ENCODE measurements around the gene HCK.

Gene HCK

DNA sequence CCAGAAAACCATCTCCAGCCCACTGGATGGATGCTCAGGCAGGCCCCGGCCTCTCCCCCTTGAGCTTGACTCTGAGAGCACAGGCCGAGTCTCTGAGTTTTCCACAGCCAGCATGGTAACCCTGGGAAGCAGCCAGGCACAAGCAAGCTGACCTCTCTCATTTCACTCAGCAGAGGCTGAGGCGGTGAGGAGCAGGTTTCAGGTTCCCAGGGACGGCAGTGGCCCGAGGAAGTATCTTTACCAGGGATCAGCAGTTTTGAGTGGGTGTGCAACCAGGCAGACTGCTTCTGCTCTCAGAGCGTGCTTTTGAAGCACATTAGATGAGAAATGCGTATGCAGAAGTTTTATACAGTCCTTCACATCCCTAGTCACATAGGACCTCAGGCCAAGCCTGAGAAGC, 12.6 kb downstream of the HCK start:
- no peak for DNase-seq

DNA sequence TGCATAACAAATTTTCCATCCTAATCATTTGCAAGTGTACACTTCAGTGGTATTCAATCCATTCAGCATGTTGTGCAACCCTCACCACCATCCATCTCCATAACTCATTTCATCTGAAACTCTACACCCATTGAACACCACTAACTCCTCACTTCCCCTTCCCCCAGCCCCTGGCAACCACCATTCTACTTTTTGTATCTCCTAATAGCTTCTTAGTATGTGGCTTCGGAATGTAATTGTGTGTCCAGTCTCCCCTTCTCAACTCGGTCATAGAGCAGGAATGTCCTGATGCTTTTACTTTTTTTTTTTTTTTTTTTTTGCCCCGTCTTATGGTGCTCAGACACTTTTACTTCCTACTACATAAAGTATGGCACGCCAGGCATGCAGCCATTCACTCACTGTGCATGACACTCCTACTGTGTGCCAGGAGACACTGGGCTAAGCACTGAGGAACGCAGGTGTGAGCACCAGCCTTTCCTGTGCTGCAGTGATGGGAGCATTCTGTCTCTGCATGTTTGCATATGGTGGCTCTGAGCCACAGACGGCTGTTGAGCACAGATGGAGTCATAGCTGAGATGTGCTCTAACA, 15.3 kb downstream of the HCK start:
- DNase-seq: no peak

DNA sequence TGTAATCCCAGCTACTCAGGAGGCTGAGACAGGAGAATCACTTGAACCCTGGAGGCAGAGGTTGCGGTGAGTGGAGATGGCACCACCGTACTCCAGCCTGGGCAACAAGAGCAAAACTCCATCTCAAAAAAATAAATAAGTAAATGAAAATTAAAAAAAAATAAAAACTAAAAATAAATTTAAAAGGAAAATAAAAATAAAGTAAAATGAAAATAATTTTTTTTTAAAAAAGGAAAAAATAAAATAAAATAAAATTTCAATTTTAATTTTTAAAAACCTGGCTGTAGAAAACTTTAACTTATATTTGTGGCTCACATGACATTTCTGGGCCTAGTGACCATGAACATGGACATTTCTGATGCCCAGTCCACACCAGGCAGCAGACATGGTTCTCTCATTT, 16.1 kb downstream of the HCK start:
- no peak for DNase-seq

DNA sequence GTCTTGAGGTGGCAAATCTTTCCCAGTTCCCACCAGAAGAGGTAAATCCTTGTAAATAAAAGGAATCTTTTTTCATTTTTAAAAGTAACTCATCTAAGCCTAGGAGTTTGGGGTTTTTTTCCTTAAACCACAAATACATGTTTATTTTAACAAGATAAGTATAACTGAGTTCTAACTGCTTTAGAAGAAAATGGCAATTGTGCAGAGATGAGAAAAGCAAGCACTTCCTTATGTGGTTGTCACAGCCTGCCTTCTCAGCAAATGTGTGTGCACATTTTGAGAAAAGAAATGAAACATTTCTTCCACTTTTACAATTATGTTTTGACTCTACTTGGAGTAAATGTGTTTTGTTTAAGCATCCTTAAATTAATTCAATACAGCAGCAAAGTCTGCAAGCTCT, 17.7 kb downstream of the HCK start:
- no peak for DNase-seq

DNA sequence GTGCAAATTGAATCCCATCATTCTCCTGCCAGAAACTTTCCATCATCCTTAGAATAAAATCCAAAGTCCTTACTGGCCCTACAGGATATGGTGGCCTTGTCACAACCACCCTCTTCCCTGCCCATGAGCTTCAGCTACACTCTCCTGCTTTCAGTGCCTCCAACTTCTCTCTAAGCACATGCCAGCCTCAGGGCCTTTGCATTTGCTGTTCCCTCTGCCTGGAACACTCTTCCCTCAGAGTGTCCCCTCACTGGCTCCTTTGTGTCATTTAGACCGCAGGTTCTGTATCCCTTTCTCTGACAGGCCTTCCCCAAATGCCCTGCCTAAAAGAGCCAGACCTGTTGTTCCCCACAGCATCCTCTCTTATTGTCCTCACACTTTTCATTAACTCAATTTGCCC, 18.2 kb downstream of the HCK start:
- DNase-seq: no peak

DNA sequence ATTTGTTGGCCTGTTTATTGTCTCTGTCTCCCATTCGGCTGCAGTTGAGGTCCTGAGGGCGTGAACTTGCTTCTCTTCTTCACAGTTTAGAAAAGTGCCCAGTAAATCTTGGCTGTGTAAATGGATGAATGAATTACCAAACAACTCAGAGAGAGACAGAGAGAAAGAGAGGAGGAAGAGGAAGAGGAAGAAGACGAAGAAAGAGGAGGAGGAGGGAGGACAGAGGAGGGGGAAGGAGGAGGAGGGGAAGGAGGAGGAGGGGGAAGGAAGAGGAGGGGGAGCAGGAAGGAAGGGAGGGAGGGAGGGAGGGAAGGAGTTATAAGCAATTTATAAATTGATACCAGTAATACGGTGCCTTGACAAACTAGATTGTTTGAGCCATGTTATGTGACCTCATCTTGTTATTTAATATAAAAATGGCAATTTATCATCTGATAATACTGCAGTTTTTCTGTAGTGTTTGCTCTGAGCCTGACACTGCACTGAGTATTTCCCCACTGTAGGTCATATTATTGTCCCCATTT, 18.7 kb downstream of the HCK start:
- DNase-seq: no peak

DNA sequence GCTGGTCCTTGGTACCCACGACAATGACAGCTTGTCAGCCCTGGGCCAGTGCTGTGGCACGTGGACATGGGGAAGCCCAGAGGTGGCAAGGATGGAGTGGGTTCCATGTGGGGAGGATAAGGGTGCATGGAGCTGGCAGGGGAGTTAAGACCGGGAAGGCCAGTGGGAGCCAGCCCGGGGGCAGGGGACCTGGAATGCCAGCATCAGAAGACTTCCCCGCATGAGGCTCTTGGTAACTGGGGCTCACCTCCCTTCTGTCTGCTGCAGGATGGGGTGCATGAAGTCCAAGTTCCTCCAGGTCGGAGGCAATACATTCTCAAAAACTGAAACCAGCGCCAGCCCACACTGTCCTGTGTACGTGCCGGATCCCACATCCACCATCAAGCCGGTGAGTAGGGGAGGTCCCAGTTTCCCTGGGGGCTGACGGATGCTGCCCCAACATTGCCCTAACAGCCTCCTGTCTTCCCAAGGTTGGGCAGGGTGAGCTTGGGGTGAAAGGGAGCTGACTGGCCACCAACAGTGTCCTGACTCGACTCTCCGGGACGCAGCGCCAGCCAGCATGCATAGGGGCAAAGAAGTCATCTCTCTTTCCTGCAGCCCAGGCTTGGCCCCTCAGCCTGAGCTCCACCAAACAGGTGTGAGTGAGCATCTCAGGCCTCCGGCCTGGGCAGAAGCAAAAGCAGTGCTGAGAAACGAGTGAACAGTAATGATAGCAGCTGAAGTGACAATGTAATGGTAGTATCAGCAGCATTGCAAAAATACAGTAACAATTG, 19.5 kb downstream of the HCK start:
- DNase-seq: no peak

DNA sequence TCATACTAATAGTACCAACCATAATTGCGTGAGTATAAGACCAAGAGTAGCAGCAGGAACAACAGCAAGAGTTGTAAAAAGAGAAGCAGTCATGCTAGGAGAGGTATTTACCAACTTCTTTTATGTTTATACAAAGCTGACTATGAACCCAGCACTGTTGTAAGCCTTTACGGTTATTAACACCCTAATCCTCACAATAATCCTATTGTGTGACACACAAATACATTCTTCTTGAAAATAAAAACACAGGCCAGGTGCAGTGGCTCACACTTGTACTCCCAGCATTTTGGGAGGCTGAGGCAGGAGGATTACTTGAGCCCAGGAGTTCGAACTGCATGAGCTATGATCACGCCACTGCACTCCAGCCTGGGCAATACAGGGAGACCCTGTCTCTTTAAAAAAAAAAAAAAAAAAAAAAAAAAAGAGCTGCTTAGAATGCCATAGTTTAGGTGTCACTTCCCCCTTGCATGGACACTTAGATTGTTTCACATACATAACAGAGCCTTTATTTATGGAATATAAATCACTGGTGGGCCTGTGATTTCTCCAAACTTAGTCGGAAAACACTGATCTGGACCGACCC, 20.2 kb downstream of the HCK start:
- DNase-seq: no peak

DNA sequence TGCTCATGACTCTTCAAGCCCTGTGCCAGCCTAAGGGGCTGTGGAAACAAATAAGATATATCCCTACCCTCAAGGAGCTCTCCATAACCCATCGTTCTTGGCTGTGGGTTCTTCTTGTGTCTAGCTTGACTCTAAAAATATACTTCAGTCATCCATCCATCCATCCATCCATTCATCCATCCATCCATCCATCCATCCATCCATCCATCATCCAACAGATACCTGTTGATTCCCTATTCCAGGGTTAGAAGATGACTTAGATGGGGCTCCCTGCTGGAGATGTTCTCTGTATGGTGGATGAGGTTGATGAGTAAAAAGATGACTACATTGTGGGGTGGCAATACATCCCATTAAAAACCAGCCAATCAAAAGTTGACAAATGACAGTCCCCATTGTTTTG, 23.5 kb downstream of the HCK start:
- no peak for DNase-seq

DNA sequence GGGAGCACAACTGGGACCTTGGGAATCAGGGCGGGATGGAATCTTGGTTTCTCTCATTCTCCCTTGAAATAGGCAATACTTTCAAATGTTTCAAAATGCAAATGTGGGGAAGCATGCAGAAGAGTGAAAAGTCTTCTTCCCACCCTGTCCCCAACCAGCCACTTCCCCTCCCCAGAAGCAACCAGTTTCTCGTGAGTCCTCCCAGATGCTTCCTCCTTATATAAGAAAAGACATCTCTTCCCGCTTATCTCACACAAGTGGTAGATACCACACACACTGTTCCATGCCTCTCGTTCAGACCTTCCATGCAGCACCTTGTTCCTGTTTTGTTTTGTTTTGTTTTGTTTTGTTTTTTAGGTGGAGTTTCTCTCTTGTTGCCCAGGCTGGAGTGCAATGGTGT, 25.1 kb downstream of the HCK start:
- DNase-seq: no peak

DNA sequence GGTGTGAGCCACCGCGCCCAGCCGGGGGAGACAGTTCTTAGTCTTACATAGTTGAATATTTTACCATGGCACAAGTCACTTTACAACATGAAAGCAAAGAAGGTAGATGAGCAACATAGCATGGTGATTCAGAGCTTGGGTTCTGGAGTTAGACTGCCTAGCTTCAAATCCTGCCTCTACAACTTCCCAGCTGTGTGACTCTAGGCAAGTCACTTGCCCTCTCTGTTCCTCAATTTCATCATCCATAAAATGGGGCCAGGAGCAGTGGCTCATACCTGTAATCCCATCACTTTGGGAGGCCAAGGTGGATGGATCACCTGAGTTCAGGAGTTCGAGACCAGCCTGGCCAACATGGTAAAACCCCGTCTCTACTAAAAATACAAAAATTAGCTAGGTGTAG, 26.3 kb downstream of the HCK start:
- DNase-seq: no peak

DNA sequence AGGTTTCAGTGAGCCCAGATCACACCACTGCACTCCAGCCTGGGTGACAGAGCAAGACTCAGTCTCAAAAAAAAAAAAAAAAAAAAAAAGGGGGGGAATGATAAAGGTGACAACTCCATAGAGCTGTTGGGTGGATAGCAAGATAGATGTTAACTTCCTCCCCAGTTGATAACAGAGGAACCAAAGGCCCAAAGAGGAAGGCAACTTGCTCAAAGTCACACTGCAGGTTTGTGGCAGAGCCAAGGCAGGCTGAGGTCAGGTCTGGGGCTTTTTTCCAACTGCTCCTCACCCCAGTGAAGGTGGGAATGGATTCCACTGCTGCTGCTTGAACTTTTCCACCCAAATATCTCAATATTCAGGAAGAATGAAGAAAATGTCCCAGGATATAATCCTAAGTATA, 26.7 kb downstream of the HCK start:
- no peak for DNase-seq

DNA sequence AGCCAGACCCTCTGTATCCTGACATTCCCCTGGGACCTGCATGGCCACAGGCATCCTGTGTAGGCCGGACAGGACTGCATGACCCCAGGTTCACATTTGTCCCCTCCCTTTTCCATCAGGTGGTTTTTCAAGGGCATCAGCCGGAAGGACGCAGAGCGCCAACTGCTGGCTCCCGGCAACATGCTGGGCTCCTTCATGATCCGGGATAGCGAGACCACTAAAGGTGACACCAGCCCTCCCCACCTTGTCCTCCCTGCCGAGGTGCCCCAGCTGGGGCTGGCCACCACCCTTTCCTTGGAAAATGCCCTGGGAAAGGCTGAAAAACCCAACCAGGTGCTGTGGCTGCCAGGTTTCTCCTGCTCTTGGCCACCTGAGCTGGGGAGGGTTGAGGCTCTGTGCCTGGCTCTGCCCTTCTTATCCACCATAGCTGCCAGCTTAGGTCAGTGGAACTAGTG, 27.6 kb downstream of the HCK start:
- no peak for DNase-seq

DNA sequence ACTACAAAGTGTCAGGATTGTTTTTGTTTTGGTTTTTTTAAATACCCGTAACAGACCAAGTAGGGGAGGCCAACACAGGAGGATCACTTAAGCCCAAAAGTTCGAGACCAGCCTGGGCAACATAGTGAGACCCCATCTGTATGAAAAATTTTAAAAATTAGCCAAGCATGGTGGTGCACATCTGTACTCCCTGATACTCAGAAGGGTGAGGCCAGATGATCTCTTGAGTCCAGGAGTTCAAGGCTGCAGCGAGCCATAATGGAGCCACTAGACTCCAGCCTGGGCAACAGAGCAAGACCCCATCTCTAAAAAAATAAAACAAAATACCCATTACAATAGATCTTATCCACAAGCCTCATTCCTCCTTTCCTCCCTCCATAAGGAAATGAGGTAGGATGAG, 28.7 kb downstream of the HCK start:
- DNase-seq: no peak

DNA sequence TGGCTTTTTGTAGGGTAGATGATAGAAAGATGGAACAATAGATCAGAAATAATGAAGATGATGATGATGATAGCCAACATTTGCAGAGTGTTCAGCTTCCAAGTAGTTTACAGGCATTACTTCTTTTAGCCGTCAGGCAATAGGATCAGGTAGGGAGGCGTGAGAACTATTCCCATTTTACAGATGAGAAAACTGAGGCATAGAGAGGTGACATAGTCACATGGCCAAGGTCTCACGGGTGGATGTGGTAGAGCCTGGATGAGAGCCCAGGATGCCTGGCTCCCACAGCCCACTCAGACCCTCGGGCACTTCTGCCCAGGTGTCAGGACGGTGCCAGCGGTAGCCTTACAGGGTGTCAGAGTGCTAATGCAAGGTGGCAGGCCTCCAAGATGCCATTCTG, 31.4 kb downstream of the HCK start:
- no peak for DNase-seq

DNA sequence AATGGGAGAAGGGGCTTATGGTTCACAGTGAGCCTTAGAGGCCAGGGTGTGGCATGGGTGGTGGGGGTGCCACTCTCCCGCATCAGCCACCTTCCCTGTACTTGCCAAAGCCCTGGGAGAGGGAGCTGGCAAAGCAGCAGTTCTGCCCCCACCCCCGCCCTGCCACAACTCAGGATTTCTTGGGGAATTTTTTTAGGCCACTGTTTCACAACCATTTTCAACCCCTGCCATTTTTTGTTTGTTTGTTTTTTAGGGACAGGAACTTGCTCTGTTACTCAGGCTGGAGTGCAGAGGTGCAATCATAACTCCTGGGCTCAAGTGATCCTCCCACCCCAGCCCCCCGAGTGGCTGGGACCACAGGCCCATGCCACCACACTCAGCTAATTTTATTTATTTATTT, 35.0 kb downstream of the HCK start:
- no peak for DNase-seq

DNA sequence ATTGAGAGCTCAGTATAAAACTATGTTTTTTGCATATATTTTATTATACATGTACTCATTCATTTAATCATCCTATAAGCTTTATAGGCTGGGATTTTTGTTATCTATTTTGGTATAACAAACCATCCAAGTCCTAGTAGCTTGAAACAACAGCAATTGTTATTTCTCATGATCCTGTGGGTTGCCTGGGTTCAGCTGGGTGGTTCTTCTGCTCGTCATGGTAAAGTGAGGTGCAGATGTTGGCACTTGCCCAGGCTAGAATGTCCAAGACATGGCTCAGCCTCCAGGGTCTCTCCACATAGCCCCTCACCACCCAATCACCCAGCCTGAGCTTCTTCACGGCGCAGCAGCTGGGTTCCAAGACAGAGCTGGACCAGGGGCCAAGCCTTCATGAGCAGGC, 36.7 kb downstream of the HCK start:
- DNase-seq: no peak

DNA sequence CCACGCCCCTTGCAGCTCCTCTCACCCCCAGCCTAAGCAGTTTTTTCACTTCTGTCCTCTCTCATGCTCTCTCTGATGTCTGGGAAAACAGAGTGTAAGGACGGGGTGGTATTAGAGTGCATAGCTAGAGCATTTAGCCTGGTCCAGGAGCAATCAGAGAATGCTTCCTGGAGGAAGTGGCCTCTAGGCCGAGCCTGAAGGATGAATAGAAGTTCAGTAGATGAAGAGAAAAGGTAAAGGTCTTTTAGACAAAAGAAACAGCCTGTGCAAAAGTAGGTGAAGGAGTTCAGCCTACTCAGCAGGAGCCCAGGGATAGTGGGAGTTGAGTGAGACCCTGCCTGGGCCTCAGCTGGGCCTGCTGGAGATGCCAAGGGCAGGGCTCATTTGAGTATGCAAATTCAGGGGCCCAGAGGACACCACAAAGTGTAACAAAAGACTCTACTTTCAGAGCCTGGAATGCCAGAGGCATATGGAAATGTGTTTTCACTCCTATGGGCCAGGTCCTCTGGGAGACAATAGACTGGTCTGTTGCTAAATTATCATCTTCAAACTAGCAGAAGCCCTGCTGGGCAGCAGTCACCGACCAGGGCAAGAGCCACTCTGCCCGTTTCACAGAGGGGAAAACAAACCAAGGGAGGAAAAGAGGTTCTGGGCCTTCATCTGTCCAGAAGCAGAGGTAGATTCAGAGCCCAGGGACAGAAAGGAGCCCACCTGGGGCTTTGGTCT, 37.8 kb downstream of the HCK start:
- DNase-seq: no peak

DNA sequence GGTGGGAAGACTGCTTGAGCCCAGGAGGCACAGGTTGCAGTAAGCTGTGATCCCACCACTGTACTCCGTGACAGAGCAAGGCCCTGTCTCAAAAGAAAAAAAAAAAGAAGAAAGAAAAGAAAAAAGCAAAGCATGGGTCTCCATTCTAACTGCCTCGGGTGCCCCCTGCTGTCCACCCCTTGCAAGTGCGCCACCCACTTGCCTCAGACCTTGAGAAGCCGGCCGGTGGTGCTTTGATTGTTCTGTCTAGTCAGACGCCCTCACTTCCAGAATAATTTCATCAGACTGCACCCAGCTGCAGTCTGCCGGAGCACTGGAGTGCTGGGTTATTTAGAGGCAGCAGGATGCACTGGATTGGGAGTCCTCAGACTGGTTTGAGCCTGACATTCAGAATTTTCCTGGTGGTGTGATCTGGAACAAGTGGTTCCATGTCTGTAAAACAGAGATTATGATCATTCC, 39.9 kb downstream of the HCK start:
- peak; percentile 69 to 71 for DNase-seq

DNA sequence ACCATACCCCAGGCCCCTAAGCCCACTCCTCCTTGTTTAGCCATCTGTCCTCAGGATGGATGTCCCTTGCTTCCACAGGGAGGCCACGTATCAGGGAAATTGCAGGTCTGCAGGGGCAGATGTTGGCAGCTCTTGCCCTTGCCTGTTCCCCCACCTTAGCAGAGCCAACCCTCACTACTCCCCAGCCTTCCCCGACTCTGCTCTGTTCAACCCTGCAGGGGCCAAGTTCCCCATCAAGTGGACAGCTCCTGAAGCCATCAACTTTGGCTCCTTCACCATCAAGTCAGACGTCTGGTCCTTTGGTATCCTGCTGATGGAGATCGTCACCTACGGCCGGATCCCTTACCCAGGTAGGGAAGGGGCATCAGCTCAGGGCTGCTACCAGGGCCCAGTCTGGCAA, 46.7 kb downstream of the HCK start:
- DNase-seq: no peak

DNA sequence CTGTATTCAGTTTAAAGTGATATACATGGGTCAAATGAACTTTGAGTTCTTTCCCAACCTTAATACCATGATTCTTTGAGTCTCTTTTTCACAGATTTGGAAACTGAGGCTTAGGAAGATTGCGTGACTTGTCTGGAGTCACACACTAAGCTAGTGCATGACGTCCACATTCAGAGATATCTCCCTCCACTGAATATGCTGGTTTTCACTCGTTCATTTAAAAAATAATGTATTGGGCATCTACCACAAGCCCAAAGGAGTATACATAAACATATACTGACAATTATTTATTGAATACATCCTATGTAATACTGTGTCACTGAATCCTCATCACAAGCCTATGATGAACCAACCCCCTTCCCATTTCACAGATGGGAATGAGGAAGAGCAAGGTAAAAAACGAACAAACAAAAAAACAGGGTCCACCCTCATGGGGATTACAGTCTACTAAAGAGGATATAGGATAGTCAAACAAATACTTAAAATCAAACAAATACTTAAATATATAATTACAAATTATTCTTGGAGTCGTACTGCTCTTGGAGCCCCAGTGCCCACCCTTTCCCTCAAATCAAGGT, 56.9 kb downstream of the HCK start:
- DNase-seq: no peak

DNA sequence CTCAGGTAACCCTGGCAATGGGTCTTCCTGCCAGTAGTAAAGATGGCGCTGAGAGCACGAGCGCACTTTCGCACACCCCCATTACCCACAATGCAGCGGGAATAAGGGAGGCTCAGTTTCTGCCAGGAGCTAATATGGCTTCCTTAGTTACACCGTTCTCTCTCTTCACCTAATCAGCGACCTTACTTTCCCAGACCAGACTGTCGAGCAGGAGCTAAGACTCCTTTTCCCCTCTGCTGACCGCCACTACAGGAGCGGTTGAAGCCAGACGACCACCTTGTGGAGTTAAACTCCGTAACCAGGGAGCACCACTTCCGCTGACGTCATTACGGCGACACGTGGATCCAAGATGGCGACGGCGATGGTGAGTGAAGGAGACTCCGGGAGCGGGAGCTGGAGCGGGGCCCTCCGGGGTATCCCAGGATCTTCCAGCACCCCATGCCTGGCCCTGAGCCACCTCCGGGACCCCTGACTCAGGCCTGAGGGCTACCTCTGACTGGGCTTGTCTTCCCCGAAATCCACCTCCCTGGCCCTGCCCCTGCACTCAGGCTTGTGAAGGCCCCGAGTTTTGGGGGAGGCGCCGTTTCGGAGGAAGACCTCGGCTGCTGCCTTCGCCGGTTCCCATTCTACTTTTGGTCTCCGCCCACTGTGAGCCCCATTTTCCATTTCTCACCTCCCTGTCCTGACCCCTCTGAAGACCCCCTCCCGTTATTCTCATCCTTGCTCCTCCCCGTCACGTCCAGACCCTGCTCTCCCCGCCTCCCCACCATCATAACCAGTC, 57.5 kb downstream of the HCK start, which contains the start of gene TM9SF4:
TM9SF4 (plus strand) TSS at position 323 of the 781 bp plus-strand sequence; CDS start at position 350, 27 bp downstream.
- peak; percentile 83 to 90 for DNase-seq

All from stimulated activated CD4-positive, alpha-beta T cell treated with anti-CD3 and anti-CD28 coated beads, Interleukin-4, amount 100 ng/mL, for 4 hours (primary cell).